Panc1 (cell line): ENCODE data around the gene DOCK4. TPM values are rescaled to one million over a fixed set of nuclear protein-coding genes. Genes with fewer than 3 reads are reported as not detected.

ENCODE experiments used
- ATAC-seq: fragments of 200-7000 bp; cut with Tn5 transposase; 2 replicates; pipeline ENCODE4 v1.9.1; 2020; ENCODE audit warnings: mild to moderate bottlenecking, moderate library complexity
- BruUV-seq: library from RNA; stranded (reverse); fragments of 400-500 nt; replicated peaks from 2 replicates; lab custom pipeline; 2021; lab: Mats Ljungman, UMichigan
- CTCF ChIA-PET: fragments of 300-600 bp; sonication (Branson Sonifier 250); formaldehyde crosslinking; loops from one replicate; lab custom pipeline; 2022; ENCODE audit warnings: antibody characterized with exemption; lab: Charles Lee
- POLR2A ChIA-PET: fragments of 300-600 bp; sonication (Branson Sonifier 250); formaldehyde crosslinking; loops from one replicate; lab custom pipeline; 2022; ENCODE audit warnings: antibody characterized with exemption; lab: Charles Lee
- DNase-seq: peaks from one replicate; pipeline ENCODE4 v3.0.0-alpha.2; 2010; ENCODE audit warnings: low read depth, low spot score
- H3K27ac ChIP-seq: 2 replicates; pipeline ENCODE4 v1.5.1; 2011; ENCODE audit warnings: mild to moderate bottlenecking, low read length, inconsistent platforms
- H3K27me3 ChIP-seq: fragments of 200-500 bp; sonication (Bioruptor generic); 2 replicates; pipeline ENCODE4 v1.6.0; 2014; ENCODE audit warnings: low read length, inconsistent platforms; ENCODE audit not compliant: control insufficient read depth, insufficient read depth
- H3K36me3 ChIP-seq: fragments of 200-500 bp; sonication (Bioruptor generic); 2 replicates; pipeline ENCODE4 v1.5.1; 2014; ENCODE audit warnings: inconsistent platforms, mild to moderate bottlenecking, low read length, moderate library complexity; ENCODE audit not compliant: control insufficient read depth, insufficient read depth
- H3K4me1 ChIP-seq: 2 replicates; pipeline ENCODE4 v1.5.1; 2011; ENCODE audit warnings: inconsistent platforms, mild to moderate bottlenecking, low read length, moderate library complexity; ENCODE audit not compliant: control insufficient read depth, insufficient read depth
- H3K4me3 ChIP-seq, 2 experiments: 2 replicates each; pipeline ENCODE4 v1.5.1; 2011 to 2012; ENCODE audit warnings: low read depth in 2 of 2, low read length in 2 of 2, mild to moderate bottlenecking in 2 of 2, inconsistent platforms in 1 of 2, moderate library complexity in 1 of 2
- H3K9me3 ChIP-seq: fragments of 200-500 bp; sonication (Bioruptor generic); 2 replicates; pipeline ENCODE4 v1.5.1; 2014; ENCODE audit warnings: low read depth, mild to moderate bottlenecking, inconsistent platforms, low read length, moderate library complexity; ENCODE audit not compliant: control insufficient read depth, insufficient read depth
- POLR2AphosphoS5 ChIP-seq: IDR thresholded peaks from 2 replicates; pipeline ENCODE4 v1.6.1; 2012; ENCODE audit warnings: mild to moderate bottlenecking, low read depth, low read length, moderate library complexity
- REST ChIP-seq, 2 experiments: IDR thresholded peaks; 2 replicates each; pipeline ENCODE4 v1.6.1; 2011 to 2012; ENCODE audit warnings: low read depth in 2 of 2, control low read depth in 1 of 2, low read length in 1 of 2, mild to moderate bottlenecking in 1 of 2, moderate library complexity in 1 of 2; ENCODE audit not compliant: insufficient read depth in 1 of 2
- SIN3A ChIP-seq: IDR thresholded peaks from 2 replicates; pipeline ENCODE4 v1.6.1; 2012; ENCODE audit warnings: low read depth, mild to moderate bottlenecking, low read length, moderate library complexity, borderline replicate concordance; ENCODE audit not compliant: insufficient read depth
- TCF7L2 ChIP-seq: IDR thresholded peaks from 2 replicates; pipeline ENCODE4 v1.6.1; 2011; ENCODE audit warnings: mild to moderate bottlenecking, low read depth, low read length, inconsistent platforms
- in situ Hi-C: cut with HindIII; loops from 2 replicates; pipeline ENCODE4 v1.10.0; 2016; ENCODE audit warnings: low sequenced_read_pairs, low pct_unique_long_range_greater_than_20kb
- intact Hi-C: fragments of 100-400 bp; cut with micrococcal nuclease; formaldehyde crosslinking; loops from one replicate; pipeline ENCODE4 v1.10.0; 2022; ENCODE audit not compliant: unreplicated experiment
- total RNA-seq: library from RNA; stranded (reverse); gene quantifications from one replicate; pipeline ENCODE4 v1.2.1, GENCODE V29; 2021; ENCODE audit not compliant: unreplicated experiment
- TF ChIP-seq, protein P1 (sequence below): fragments of 450-650 bp; IDR thresholded peaks from 2 replicates; pipeline ENCODE4 v1.5.1; 2017; ENCODE audit warnings: mild to moderate bottlenecking

The DOCK4 gene
- total RNA-seq, 1 experiment from 2014 or later: 10.8 TPM

DNA sequence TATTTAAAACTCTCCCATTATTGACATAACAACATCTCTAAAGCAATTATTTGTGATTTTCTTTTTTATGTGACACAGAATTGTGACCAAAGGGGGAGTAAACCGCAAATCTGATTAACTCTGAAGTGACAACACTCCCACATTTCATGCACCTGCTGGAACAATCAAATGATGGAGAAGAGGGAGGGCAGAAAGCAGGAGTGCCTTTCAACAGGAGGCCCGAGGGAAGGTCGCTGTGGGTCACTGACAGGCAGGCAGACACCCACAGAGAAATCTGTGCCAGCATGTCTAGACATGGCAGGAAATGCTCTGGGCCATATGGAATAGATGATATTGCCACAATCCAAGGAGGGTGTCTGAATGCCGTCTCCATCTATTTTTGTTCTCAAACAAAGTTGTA lies 247.3 kb downstream of the DOCK4 start:
- ChIA-PET CTCF (no interaction called here), POLR2A (no interaction called here)
- no TSS peak for BruUV-seq
- no peak for DNase-seq
- intact Hi-C loops: no loop called here
- Histone ChIP-seq H3K27me3 (no peaks in the 10 kb centered on the region), H3K36me3 (no peaks in the 10 kb centered on the region), H3K27ac (no peak overlapping the region), H3K9me3 (no peaks in the 10 kb centered on the region), H3K4me3 (no peak overlapping the region), H3K4me1 (no peaks in the 10 kb centered on the region)
- no peak for ATAC-seq
- in situ Hi-C loops: no loop called here
- no peak for TF ChIP-seq POLR2AphosphoS5
- TF ChIP-seq SIN3A: no peak
- TF ChIP-seq TCF7L2: no peak
- TF ChIP-seq REST (IDR thresholded peaks at IDR 0.05; ENCODE audit: insufficient read depth in 1 of 2, low read depth in 2 of 2, low read length in 1 of 2): no peak
- TF ChIP-seq, protein P1, sequence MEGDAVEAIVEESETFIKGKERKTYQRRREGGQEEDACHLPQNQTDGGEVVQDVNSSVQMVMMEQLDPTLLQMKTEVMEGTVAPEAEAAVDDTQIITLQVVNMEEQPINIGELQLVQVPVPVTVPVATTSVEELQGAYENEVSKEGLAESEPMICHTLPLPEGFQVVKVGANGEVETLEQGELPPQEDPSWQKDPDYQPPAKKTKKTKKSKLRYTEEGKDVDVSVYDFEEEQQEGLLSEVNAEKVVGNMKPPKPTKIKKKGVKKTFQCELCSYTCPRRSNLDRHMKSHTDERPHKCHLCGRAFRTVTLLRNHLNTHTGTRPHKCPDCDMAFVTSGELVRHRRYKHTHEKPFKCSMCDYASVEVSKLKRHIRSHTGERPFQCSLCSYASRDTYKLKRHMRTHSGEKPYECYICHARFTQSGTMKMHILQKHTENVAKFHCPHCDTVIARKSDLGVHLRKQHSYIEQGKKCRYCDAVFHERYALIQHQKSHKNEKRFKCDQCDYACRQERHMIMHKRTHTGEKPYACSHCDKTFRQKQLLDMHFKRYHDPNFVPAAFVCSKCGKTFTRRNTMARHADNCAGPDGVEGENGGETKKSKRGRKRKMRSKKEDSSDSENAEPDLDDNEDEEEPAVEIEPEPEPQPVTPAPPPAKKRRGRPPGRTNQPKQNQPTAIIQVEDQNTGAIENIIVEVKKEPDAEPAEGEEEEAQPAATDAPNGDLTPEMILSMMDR: no peak

- intact Hi-C loops: no loop called here
- Histone ChIP-seq H3K4me3 (no peak overlapping the region), H3K9me3 (no peaks in the 10 kb centered on the region), H3K27ac (no peak overlapping the region), H3K4me1 (no peaks in the 10 kb centered on the region), H3K27me3 (no peaks in the 10 kb centered on the region), H3K36me3 (no peaks in the 10 kb centered on the region)
- ChIA-PET CTCF (no interaction called here), POLR2A (interaction anchor here (0.5 kb wide), 1 partner anchor 449 kb away, joined by 3 read pairs; no protein-coding TSS in a partner anchor)
- BruUV-seq: no TSS peak
- no peak for ATAC-seq
- in situ Hi-C loops: no loop called here
- TF ChIP-seq REST (IDR thresholded peaks at IDR 0.05; ENCODE audit: insufficient read depth in 1 of 2, low read depth in 2 of 2, low read length in 1 of 2) (no peak), SIN3A (no peak), POLR2AphosphoS5 (no peak), TCF7L2 (no peak)
- TF ChIP-seq, protein P1: no peak
- DNase-seq: no peak
Observed at GRCh38 chr7:111958431-111958830, 247.8 kb downstream of the DOCK4 start.
